Measurements from ENCODE around the gene UVRAG. TPM values are rescaled to one million over a fixed set of nuclear protein-coding genes. Genes with fewer than 3 reads are reported as not detected.

Gene UVRAG
- total RNA-seq, 1 donor from 2014 or later = 31.0 TPM

DNA sequence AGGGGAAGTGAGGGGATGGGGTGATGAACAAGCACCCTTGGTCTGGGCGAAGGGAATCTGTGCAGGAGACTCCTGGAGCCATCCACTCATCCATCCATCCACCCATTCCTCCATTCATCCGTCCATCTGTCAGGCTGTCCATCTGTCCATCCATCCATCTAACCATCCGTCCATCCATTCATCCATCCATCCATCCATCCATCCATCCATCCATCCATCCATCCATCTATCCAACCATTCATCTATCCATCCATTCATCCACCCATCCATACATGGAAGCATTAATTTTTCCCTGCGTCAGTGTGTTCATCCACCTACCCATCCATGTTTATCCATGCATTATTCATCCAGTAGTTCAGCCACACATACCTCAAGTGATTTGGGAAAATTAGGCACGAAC lies 359.3 kb downstream of the UVRAG start:
- no peak for ATAC-seq

DNA sequence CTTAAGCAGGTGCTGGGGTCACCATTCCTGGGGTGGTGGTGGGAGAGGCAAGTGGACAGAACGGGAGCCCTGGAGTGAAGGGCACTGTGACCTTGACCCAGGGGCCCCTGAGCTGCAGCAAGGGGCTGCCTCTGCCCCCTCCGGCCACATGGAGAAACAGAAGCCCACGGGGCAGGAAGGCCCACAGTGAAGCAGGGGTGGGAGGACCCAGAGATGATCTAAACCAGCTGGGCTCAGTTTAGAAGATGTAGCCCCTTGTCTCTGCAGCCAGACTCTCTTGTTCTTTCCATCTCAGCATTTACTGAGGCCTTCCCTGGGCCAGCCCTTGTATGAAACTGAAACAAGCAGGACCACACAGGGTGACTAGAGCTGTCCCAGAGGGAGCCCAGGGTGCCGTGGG lies 360.8 kb downstream of the UVRAG start:
- TF ChIP-seq, protein P1, sequence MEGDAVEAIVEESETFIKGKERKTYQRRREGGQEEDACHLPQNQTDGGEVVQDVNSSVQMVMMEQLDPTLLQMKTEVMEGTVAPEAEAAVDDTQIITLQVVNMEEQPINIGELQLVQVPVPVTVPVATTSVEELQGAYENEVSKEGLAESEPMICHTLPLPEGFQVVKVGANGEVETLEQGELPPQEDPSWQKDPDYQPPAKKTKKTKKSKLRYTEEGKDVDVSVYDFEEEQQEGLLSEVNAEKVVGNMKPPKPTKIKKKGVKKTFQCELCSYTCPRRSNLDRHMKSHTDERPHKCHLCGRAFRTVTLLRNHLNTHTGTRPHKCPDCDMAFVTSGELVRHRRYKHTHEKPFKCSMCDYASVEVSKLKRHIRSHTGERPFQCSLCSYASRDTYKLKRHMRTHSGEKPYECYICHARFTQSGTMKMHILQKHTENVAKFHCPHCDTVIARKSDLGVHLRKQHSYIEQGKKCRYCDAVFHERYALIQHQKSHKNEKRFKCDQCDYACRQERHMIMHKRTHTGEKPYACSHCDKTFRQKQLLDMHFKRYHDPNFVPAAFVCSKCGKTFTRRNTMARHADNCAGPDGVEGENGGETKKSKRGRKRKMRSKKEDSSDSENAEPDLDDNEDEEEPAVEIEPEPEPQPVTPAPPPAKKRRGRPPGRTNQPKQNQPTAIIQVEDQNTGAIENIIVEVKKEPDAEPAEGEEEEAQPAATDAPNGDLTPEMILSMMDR (IDR thresholded peaks at IDR 0.05) = no peak
- Histone ChIP-seq H3K27me3 (no peaks in the 10 kb centered on the region), H3K36me3 (no peaks in the 10 kb centered on the region), H3K4me3 (no peak overlapping the region), H3K4me1 (no peaks in the 10 kb centered on the region), H3K9me3 (no peaks in the 10 kb centered on the region), H3K27ac (no peak overlapping the region)
- intact Hi-C loops (cut with DNase I) = no loop called here
- no peak for ATAC-seq
- DNase-seq = no peak

More for the DNA sequence above, 359.3 kb downstream of the UVRAG start:
- intact Hi-C loops (cut with DNase I) = no loop called here
- H3K4me3 ChIP-seq = no peak overlapping the region
- H3K4me1 ChIP-seq = no peaks in the 10 kb centered on the region
- DNase-seq = no peak
- TF ChIP-seq, protein P1 (IDR thresholded peaks at IDR 0.05) = no peak
- no peak overlapping the region for H3K27ac ChIP-seq
- H3K27me3 ChIP-seq = no peaks in the 10 kb centered on the region
- no peaks in the 10 kb centered on the region for H3K9me3 ChIP-seq
- no peaks in the 10 kb centered on the region for H3K36me3 ChIP-seq

DNA sequence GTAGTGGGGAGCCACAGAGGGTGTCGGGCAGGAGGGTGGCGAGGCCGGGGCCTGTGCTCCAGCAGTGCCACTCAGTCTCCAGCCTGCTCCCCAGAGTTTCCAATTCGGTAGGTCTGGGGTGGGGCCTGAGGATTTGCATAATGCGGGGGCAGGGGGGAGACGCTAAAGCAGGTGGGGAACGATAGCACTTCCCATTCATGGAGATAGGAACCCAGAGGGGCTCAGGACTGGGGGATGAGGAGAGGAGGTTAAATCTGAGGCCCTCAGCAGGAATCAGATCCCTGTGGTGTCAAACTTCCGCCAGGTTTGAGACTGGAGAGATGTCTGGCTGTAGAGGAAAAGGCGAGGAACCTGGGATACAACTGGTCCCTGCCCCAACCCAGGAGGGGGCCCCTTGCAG lies 361.5 kb downstream of the UVRAG start:
- ATAC-seq (no peak), DNase-seq (no peak)
- intact Hi-C loops (cut with DNase I) = no loop called here
- Histone ChIP-seq H3K9me3 (no peaks in the 10 kb centered on the region), H3K4me1 (no peaks in the 10 kb centered on the region), H3K27me3 (no peaks in the 10 kb centered on the region), H3K27ac (no peak overlapping the region), H3K4me3 (no peak overlapping the region), H3K36me3 (no peaks in the 10 kb centered on the region)
- TF ChIP-seq, protein P1 (IDR thresholded peaks at IDR 0.05) = no peak

DNA sequence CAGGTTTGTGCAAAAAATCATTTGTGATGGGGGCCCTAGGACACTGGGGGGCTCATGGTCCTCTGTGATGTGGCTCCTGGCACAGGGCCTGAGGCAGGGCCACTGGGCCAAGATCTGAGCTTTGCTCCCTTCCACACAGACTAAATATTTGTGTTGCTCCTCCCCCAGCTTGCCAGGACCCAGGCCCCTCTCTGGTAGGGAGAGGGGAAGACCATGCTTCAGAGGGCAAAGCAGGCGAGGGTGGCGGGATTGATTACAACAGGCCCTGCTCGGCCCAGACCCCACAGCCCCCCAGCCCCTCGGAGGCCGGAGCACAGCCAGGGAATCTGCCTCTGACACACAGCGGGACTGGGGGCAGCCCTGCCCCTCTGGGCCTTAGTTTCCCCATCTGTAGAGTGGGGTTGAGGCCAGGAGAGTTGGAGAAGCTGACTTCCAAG lies 362.3 kb downstream of the UVRAG start:
- no peaks in the 10 kb centered on the region for H3K36me3 ChIP-seq
- DNase-seq (no peak), ATAC-seq (no peak)
- intact Hi-C loops (cut with DNase I) = no loop called here
- no peak overlapping the region for H3K27ac ChIP-seq
- H3K4me1 ChIP-seq = no peaks in the 10 kb centered on the region
- no peaks in the 10 kb centered on the region for H3K27me3 ChIP-seq
- H3K4me3 ChIP-seq = no peak overlapping the region
- H3K9me3 ChIP-seq = no peaks in the 10 kb centered on the region
- TF ChIP-seq, protein P1 (IDR thresholded peaks at IDR 0.05) = no peak

DNA sequence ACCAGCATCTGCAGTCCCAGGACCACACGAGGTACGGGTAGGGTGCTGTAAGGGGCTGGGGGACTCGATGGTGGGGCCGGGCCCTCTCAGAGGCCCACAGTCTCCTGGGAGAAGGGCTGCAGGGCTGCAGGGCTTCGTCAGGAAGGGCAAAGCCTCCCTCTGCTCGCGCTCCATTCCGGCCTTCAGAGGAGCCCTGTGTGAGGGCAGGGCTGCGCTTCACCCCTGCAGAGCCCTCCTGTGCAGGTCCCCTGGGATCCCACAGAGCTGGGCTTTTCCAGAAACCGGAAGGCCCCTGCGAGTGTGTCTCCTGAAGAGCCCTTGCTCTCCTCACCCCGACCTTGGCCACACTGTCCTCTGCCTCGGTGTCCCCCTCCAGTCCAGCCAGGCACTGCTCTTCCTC lies 364.1 kb downstream of the UVRAG start:
- H3K36me3 ChIP-seq = no peaks in the 10 kb centered on the region
- TF ChIP-seq, protein P1 (IDR thresholded peaks at IDR 0.05) = no peak
- DNase-seq (no peak), ATAC-seq (no peak)
- no peaks in the 10 kb centered on the region for H3K27me3 ChIP-seq
- intact Hi-C loops (cut with DNase I) = no loop called here
- peaks cover 2% of the 10 kb centered on the region for H3K4me1 ChIP-seq
- no peak overlapping the region for H3K27ac ChIP-seq
- H3K9me3 ChIP-seq = no peaks in the 10 kb centered on the region
- no peak overlapping the region for H3K4me3 ChIP-seq

DNA sequence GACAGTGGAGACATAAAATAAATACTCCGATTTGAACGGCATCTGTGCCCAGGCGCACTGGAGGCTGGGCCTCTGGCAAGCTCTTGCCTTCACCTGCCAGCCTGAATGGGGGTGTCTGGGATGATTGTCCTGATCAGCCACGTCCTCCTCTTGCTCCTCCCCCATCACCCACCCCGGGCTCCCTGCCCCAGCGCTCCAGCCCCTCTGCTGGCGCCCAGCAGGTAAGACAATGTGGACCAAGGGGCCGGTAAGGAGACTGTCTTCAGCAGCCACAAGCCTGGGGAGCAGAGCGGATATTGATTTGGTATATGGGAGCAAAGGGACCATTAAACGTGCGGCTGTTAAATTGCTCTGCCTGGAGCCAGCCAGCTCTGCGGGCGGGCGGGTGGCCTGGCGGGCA lies 366.4 kb downstream of the UVRAG start:
- Histone ChIP-seq H3K9me3 (no peaks in the 10 kb centered on the region), H3K4me1 (peaks cover 24% of the 10 kb centered on the region), H3K36me3 (no peaks in the 10 kb centered on the region), H3K27ac (no peak overlapping the region), H3K4me3 (no peak overlapping the region), H3K27me3 (no peaks in the 10 kb centered on the region)
- intact Hi-C loops (cut with DNase I) = no loop called here
- ATAC-seq (no peak), DNase-seq (no peak)
- TF ChIP-seq, protein P1 (IDR thresholded peaks at IDR 0.05) = no peak
